Mucosa of descending colon (tissue), 3 donors: ENCODE results near the gene CBFA2T3. TPM values are rescaled to one million over a fixed set of nuclear protein-coding genes. Genes with fewer than 3 reads are reported as not detected.

Source experiments
- ATAC-seq: fragments of 200-7000 bp; cut with Tn5 transposase; one replicate; pipeline ENCODE4 v1.9.1; 2020; ENCODE audit warnings: mild to moderate bottlenecking, moderate library complexity
- DNase-seq, 3 donors: peaks; one replicate each; pipeline ENCODE4 v3.0.0-alpha.2; 2020
- H3K36me3 ChIP-seq: fragments of 200-600 bp; one replicate; pipeline ENCODE4 v1.8.0; 2021; ENCODE audit warnings: low read depth, mild to moderate bottlenecking
- H3K4me1 ChIP-seq: fragments of 200-600 bp; one replicate; pipeline ENCODE4 v1.8.0; 2021; ENCODE audit warnings: low read depth, mild to moderate bottlenecking
- H3K4me3 ChIP-seq: fragments of 200-600 bp; one replicate; pipeline ENCODE4 v1.8.0; 2021; ENCODE audit warnings: mild to moderate bottlenecking
- H3K9me3 ChIP-seq: fragments of 200-600 bp; one replicate; pipeline ENCODE4 v1.8.0; 2021; ENCODE audit warnings: mild to moderate bottlenecking
- intact Hi-C, 2 donors: fragments of 100-400 bp; cut with DNase I in 1 of 2; cut with micrococcal nuclease in 1 of 2; formaldehyde crosslinking; loops; one replicate each; pipeline versions ENCODE4 v1.11.0 to v1.11.1; 2022; cut with DNase I, micrococcal nuclease
- total RNA-seq, 3 donors: library from RNA; stranded (reverse); fragmentation: NEBNext Ultra II Directional in 2 of 3; extraction: Animal tissue kit (Norgen Biotek cat#: 25700) in 2 of 3; gene quantifications; one replicate each; pipeline versions ENCODE4 v1.2.1 to v1.2.4, GENCODE V29; 2021 to 2023
- TF ChIP-seq, protein P1 (sequence below): fragments of 200-600 bp; IDR thresholded peaks from one replicate; pipeline ENCODE4 v1.8.0; 2022; ENCODE audit warnings: antibody characterized with exemption, mild to moderate bottlenecking
- donor health status: DM: no; HTN: no; CAD: no; lungs with moderate emphysema.
- donor health status: DM: no; HTN: no; CAD: no.
- donor health status: DM: no; HTN: yes; CAD: no.

Gene CBFA2T3
- total RNA-seq, 3 donors from 2014 or later = 6.9 to 12.8 (median 8.4) TPM

DNA sequence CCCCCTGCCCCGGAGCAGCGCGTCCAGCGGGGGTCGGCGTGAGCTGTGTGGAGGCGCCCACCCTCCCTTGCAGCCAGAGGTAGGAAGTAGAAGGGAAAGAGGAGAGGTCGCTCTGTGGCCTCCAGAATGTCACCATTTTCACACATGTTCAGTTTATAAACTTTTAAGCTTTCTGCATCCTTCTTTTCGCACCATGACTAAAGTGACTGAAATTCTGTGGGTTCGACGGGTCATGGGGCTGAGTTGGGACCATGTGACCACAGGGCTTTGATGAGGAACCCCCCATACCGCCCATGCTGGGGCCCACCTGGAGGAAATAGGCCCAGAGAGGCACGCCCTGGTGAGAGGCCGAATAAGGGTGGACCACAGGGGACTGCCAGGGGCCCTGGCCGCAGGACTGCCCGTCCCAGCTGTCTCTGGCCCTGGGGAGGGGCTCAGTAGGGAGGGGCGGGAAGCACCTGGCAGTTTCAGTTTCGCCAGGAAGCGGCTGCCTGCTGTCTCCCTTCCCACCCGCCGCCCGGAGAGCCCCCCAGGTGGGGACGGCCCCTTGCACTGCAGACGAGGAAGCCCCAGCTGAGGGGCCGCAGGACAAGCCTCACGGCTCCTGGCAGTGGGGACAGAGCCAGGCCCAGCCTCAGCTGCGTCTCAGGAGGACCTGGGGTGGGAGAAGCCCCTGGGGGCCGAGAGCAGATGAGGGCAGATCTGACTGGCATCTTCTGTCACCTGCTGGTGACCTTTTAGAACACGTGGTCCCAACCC, 9.0 kb downstream of the CBFA2T3 start:
- H3K36me3 ChIP-seq = no peaks in the 10 kb centered on the region
- no peaks in the 10 kb centered on the region for H3K9me3 ChIP-seq
- no peaks in the 10 kb centered on the region for H3K4me1 ChIP-seq
- peak; percentile 34 to 86 (median 65) for DNase-seq
- peak; percentile 65 for ATAC-seq
- TF ChIP-seq, protein P1, sequence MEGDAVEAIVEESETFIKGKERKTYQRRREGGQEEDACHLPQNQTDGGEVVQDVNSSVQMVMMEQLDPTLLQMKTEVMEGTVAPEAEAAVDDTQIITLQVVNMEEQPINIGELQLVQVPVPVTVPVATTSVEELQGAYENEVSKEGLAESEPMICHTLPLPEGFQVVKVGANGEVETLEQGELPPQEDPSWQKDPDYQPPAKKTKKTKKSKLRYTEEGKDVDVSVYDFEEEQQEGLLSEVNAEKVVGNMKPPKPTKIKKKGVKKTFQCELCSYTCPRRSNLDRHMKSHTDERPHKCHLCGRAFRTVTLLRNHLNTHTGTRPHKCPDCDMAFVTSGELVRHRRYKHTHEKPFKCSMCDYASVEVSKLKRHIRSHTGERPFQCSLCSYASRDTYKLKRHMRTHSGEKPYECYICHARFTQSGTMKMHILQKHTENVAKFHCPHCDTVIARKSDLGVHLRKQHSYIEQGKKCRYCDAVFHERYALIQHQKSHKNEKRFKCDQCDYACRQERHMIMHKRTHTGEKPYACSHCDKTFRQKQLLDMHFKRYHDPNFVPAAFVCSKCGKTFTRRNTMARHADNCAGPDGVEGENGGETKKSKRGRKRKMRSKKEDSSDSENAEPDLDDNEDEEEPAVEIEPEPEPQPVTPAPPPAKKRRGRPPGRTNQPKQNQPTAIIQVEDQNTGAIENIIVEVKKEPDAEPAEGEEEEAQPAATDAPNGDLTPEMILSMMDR = no peak
- no peak overlapping the region for H3K4me3 ChIP-seq
- intact Hi-C loops = no loop called here

DNA sequence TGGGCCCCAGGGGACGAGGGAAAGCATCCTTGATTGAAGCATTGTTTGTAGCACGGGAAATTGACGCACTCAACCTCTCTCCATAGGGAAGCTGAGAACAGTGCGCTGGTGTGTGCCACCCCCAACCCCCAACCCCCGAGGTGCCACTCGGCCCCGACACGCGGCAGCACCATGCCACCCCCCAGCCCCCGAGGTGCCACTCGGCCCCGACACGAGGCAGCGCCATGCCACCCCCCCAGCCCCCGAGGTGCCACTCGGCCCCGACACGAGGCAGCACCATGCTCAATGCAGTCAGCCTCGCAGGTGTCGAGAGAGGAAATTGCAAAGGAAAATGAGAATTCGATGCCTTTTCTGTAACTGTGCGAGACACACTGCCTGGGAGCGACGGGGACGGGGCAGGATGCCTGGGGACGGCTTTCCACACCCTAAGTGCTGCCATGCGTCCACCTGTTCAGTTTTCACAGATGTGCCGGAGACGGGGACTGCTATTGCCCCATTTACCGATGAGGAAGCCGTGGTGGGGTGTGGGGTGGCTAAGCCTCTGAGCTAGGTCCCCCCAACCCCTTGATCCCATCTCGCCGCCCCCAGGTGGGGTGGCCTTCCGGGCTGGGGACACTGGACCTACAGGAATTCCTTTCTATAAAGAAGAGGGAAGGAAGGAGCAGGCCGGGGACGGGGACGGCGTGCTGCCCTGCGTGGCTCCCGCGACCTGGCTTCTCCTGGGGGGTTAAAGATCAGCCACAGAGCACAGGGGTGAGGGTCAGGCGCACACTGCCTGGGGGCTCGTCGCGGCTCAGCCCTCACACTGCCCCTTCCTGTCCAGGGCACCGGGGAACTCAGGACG, 9.8 kb downstream of the CBFA2T3 start:
- intact Hi-C loops = no loop called here
- Histone ChIP-seq H3K4me1 (no peaks in the 10 kb centered on the region), H3K36me3 (no peaks in the 10 kb centered on the region), H3K9me3 (no peaks in the 10 kb centered on the region), H3K4me3 (no peak overlapping the region)
- ATAC-seq = no peak
- TF ChIP-seq, protein P1 = no peak
- peak in 1 of 3 donors; percentile 48 for DNase-seq

DNA sequence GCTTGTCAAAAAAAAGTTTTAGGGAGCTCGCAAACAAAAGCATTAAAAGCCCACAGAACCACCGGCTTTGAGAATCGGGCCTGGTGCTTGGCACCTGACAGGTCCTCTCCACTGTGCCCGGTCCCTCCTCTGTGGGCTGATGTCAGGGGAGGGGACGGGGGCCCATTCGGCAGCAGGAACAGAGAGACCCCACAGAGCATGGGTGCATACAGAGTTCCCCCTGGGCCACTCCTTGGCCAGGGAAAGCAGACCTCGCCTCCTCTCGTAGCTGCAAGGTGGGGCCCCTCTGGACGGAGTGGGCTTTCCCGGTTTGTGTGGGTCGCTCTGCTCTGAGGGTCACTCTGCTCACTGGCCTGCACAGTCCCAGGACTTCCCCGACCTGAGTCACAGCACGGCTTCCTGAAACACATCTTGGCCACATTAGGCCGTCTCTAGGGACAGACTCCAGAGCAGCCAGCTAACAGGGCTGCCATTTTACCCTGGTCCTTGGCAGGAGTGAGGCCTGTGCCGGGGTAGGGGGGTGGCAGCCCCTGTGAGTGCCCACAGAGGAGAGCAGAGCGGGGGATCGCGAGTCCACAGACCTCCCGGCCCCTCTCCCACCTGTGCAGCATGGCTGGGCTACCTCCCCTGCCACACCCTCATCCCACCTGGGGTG, 11.1 kb downstream of the CBFA2T3 start:
- TF ChIP-seq, protein P1 = no peak
- DNase-seq (peak in 1 of 3 donors; percentile 49), ATAC-seq (no peak)
- no peak overlapping the region for H3K4me3 ChIP-seq
- H3K9me3 ChIP-seq = no peaks in the 10 kb centered on the region
- H3K4me1 ChIP-seq = no peaks in the 10 kb centered on the region
- H3K36me3 ChIP-seq = no peaks in the 10 kb centered on the region
- intact Hi-C loops = no loop called here

DNA sequence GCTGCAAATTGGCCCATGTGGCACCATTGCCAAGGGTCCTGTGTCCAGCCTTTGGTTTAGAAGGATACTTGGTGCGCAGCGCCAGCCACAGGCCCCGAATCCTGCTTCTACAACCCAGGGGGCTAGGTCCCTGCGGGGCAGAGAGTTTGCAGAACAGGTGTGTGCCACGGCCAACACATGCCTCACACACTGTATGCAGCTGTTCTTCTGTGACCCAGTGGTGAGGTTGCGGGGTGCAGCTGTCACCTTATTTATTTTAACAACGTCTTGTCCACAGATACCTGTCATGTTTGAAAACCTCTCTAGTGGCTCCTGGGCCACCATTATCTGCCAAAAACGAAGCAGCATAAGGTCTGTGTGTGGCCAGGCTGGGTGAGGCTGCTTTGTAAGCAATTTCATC, 11.6 kb downstream of the CBFA2T3 start:
- TF ChIP-seq, protein P1 = no peak
- H3K4me3 ChIP-seq = no peak overlapping the region
- no peaks in the 10 kb centered on the region for H3K9me3 ChIP-seq
- H3K36me3 ChIP-seq = no peaks in the 10 kb centered on the region
- H3K4me1 ChIP-seq = no peaks in the 10 kb centered on the region
- DNase-seq (no peak), ATAC-seq (no peak)
- intact Hi-C loops = no loop called here

DNA sequence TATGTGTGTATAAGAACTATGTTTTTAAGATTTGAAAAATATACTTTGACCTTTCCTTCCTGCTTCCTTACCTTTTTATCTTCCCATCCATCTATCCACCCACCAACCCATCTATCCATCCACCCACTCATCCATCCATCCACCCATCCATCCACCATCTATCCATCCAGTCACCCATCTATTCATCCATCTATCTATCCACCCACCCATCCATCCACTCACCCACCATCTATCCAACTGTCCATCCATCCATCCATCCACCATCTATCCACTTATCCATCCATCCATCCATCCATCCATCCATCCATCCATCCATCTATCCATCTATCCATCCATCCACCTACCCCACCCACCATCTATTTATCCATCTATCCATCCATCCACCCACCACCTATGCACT, 12.4 kb downstream of the CBFA2T3 start:
- Histone ChIP-seq H3K4me1 (no peaks in the 10 kb centered on the region), H3K9me3 (no peaks in the 10 kb centered on the region), H3K36me3 (no peaks in the 10 kb centered on the region), H3K4me3 (no peak overlapping the region)
- intact Hi-C loops = no loop called here
- TF ChIP-seq, protein P1 = no peak
- no peak for DNase-seq
- ATAC-seq = no peak
